ENCODE results near the gene COL15A1.

GRCh38 chr9:99015890-99016289 is 72.2 kb downstream of the COL15A1 start:
- TF ChIP-seq CTCF (IDR thresholded peaks at IDR 0.05), result no peak
- no peak for TF ChIP-seq POLR2A (IDR thresholded peaks at IDR 0.05)
